ENCODE results near the gene LIMCH1. TPM values are rescaled to one million over a fixed set of nuclear protein-coding genes. Genes with fewer than 3 reads are reported as not detected.

Gene LIMCH1
- polyA plus RNA-seq, 1 donor, result 121 TPM

DNA sequence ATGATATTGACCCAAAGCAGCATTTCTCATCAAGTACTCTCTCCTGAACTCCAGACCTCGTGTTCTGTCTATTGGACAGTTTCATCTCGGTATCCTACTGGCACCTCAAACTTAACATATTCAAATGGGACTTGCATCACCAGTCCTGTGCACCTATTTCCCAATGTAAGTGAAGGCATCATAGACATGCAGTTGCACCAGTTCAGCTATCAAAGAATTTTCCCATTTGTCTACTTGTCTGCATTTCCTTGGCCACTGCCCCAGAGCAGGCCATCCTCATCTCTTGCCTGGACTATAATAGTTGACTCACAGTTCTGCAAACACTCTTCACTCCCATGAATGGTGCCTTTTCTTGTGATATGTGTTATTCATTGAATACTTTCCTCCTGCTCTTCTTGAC is 11.3 kb upstream of the LIMCH1 start:
- no peak for DNase-seq

DNA sequence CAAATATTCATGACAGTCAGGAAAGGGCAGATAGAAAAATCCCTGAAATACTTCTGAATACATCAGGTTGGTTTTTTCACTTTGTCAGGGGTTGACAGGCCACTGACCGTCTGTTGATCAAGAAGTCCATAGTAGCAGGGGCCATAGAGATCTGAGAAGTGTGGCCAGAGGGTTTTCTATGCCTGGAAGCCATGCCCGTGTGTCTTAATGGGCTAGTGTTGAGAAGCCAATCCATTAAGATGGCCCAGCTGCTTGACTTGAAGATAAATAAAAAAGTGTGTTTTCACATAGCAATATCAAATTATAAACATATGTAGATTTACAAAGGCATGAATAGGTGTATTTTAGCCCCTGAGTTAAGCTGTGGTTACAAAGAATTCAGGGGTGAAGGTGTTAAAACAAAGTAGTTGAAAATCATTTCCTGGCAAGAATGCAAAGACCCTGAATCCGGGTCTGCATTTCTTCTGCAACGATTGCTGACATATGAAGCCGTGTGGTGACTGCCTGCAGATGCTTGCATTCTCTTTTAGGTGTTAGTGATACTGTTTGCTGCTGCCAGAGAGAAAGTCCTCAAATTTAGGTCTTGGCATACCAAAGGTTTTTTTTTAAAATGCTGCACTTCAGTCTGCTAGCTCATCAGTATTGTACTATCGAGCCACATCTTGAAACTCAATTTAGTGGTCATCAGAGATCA is 9.3 kb upstream of the LIMCH1 start:
- no peak for DNase-seq

DNA sequence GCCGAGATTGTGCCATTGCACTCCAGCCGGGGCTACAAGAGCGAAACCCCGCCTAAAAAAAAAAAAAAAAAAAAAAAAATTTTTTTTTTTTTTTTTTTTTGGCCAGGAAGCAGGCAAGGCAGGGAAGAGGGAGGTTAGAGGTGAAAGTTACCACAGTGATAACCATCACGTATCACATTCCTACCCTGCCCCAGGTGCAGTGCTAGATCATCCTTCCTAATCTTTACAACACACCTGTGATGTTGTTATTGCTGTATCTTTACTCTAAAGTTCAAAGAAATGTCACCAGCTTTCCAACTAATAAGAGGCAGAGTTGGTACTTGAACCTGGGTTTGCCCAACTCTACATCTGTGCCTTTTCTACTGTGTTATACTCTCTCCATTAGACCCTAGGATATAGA is 7.2 kb upstream of the LIMCH1 start:
- DNase-seq, result no peak

DNA sequence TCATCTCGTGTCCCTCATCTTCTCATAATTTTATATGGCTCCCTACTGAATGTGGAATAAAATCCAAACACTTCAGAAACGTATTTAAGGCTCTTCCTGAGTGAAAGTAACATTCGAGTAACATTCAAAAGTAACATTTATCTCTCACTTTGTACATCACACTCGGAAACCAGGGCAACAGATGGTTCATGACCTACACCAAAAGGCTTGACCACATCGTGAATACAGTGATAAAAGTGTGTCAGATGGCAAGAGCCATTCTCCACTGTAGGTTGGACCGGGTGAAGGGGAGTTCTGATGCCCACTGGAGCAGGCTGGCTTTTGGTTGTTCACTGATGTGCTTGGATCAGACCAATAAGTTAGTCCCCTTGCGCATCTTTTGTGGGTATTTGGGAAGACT is 5.6 kb upstream of the LIMCH1 start:
- no peak for DNase-seq

DNA sequence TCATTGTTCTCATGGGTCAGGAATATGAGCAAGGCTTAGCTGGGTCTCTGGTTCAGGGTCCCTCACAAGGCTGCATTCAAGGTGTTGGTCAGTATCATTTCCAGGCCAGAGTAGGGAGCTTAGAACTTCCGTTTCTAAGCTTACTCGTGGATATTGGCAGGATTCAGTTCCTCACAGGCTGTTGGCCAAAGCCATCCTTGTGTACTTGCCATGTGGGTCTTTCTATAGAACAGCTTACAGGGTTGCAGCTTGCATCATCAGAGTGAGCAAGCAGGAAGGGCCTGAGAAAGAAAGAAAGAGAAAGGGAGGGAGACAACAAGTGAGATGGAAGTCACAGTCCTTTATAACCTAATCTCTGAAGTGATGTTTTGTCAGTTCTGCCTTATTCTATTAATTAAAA is 5.1 kb upstream of the LIMCH1 start:
- DNase-seq, result no peak

DNA sequence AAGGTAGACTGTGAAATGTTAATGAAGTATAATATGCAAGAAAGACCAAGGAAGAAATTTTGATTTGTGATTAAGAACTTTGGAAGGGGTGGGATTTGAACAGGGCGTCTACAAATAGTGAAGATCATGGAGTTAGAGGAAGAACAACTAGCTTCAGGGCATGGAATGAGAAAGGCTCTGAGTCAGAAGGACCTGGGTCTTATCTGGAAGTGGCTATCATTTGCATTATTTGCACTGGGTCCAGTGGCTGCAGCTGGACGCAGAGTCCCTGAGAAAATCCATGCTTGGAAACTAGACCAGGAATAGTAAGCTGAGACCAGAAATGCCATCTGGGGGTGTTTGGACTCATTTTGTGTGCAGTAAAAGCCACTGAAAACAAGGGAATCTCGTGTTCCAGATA is 4.3 kb upstream of the LIMCH1 start:
- DNase-seq, result no peak

DNA sequence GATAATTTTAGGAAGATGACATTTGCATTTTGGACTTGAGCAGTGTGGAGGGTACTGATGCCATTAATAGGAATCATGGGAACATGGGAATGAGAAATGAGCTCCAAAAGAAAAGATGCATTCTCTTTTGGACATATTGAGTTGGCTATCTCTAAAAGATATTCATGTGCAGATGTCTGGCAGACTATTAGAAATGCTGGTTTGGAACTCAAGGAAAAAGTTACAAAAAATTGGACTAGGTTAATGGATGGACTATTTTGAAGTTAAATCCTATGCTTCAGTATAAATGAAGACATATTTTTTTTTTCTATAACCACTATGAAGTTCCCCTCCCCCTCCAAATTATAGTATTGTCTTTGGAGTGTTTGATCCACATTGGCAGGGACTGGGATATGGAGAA is 3.6 kb upstream of the LIMCH1 start:
- DNase-seq, result no peak

DNA sequence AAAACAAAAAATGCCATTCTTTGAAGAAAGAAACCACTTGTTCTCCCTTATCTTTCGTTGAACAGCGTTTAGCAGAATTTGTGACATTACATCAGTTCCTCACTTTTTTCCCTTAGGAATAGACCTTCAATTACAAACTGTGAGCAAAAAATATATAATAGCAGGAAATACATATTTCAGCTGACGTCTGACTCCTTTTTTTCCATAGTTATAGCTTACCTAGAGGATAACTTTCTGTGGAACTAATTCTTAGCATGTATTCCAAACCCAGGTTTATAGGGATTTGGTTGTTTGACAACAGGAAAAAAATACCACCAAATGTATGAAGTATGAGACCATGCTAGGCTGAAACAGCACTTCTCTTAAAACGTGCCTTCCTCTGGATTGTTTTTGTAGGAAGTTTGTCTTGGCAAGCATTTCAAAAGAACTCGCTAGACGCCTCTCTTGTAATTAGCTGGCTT is 2.0 kb upstream of the LIMCH1 start:
- no peak for DNase-seq

DNA sequence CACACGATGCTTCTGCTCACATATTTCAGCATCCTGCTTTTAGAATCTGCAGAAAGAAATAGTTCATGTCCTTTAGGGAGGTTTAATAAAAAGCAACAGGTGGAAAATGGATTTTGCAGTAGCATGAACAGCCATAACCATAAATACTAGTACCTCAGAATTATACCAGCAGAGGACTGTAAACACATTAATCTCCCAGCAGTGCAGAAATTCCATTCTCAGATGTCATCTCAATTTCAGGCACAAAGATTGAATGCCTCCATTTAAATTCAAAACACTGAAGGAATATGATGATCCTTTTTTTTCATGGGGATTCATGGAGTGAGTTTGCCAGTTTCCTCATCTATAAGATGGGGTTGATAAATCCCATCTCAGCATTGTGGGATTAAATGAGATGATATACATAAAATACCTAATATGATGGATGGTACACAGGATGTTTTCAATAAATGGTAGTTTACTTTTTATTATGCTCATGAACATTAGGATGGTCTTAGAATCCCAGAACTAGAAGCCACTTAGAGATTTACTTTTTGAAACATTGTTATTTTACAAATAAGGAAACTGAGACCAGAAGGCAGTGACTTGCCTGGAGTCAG is 566 bp upstream of the LIMCH1 start:
- no peak for DNase-seq

DNA sequence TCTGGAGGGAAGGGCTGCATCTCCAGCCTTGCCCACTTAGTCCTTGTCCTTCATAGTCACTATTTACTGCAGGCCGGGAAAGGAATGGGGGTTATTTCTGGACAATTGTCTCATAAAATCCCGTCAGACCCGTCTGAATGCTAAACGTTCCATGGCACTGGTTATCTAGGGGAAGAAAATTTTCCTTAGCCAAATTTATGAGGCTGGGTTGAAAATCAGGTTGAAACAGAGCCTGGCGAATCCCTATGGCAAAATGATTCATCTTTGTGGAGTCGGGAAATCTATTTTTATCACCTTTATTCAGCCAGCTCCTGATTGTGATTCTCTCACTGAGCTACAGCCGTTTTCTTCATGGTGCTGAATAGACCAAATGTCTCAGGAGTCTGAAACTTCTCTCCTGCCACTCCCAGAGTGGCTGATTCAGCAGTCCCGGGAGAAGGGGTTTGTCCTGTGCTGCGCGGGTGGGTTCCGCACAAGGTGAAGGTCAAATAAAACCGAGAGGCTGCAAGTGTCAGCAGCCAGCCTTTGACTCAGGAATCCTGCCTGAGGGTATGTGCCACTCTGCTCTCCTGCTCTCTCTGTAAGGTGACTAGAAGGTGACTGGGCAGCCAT is 1.0 kb downstream of the LIMCH1 start:
- DNase-seq, result no peak

DNA sequence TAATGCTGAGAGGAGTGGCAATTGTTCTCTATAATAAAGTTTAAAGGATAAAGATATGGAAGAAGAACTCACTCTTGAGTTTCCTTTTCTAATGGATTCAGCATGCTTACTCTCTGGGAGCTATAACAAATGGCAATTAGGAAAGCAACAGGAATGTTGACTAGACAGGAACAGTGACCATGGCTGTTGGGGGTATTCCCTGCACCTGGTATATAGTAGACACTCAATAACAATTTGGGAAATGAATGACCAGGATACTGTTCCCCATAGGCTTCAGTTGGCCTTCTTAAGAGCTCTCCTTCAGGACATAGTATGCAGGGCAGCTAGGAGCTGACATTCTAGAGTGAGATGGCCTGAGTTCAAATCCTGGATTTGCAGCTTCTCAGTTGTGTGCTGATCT is 1.8 kb downstream of the LIMCH1 start:
- DNase-seq, result no peak

DNA sequence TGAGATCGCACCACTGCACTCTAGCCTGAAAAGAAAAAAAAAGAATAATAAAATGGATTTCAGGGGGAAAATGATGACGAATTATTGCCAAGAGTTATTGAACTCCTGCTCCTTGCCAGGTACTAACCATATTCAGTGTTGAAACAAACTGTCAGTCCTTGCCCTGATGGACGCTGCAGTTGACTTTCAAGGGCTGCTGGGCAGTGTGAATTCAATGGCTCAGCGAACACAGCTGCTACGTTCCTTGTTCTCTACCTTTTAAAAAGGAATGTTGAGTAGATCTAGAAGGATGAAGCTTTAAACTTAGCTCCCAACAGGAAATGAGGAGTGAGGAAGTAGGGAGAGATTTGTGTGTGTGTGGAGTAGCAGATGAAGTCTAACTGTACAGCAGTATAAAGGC is 2.7 kb downstream of the LIMCH1 start:
- DNase-seq, result no peak

DNA sequence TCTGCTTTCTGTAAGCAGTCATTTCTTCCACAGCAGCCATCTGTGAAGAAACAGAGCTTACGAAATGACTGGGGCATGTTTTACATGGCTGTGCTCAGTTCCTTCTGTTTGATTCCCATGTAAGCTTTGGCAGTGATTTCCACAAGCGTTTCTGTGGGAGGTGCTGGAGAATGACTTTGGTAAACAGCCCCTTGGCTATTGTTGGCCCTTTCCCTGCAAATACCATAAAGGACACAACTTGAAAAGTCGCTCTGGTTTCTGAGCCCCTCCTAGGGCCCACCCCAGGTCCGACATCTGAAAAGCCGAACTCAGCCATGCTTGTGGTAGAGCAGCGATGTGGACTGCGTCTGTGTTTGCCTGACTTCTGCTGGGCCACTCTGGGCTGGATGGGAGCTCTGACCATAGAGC is 3.7 kb downstream of the LIMCH1 start:
- DNase-seq, result no peak

DNA sequence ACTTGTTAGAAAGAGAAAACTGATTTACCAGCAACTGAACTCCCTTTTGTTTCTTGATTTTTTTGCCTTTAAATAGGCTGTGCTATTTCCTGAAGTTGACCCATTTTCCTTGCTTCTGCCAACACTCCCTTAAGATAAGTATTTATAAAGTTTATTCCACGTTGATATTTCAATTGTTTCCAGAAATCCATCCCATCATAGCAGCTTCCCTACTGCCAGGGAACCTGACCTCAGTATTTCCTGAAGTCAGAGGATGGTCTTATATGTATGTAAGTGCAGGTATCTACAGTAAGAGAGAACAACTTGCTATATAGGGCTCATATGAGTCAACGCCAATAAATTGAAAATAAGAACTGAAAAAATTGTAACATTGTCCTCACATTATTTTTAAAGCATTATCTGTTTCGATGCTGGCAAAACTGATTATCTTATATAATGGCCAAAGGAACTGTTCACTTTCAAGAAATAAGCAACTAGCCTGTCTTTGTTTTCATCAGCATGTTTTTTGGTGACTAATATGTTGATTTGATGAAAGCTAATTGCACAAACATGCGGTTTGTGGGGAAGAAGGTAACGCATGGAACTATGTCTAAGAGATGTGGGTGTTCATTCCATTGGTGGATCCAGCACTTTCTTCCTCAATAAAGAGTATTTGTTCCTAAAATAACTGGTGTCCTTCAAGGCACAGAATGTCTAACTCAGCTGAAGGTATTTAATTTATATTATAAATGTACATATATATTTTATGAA is 4.7 kb downstream of the LIMCH1 start:
- no peak for DNase-seq

DNA sequence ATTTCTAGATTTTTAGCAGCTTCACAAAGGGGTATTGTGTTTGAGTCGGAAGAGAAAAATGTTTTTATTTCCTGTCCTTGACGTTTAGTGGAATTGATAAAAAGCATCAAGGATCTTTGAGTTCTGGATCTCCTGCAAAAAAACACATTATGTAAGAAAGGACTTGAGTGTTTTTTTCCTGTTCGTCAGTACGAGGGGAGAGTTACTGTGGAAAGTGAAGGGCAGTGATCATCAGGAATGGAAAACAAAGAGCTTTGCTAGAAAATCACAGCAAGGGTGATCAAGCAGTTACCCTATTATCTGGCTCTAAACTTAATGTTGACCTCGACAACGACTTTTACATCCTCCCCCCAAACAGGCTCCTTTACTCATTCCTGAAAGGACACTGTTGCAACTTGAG is 7.3 kb downstream of the LIMCH1 start:
- no peak for DNase-seq

DNA sequence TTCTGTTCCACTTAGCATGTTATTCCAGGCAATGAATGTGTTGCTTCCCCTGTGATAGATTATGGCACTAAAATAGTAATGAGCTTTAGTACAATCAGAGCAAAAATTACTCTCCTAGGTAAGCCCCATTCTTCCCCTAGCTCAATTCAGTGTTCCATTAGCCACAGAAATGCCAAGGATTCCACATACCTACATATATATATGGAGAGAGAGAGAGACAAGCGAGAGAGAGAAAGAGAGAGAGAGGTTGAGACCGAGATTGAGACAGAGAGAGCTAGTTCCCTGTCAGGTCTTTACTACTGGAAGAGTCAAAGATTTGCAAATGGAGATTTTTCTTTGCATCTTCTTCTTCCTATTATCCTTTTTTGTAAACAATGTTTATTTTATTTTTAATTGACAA is 8.7 kb downstream of the LIMCH1 start:
- DNase-seq, result no peak

DNA sequence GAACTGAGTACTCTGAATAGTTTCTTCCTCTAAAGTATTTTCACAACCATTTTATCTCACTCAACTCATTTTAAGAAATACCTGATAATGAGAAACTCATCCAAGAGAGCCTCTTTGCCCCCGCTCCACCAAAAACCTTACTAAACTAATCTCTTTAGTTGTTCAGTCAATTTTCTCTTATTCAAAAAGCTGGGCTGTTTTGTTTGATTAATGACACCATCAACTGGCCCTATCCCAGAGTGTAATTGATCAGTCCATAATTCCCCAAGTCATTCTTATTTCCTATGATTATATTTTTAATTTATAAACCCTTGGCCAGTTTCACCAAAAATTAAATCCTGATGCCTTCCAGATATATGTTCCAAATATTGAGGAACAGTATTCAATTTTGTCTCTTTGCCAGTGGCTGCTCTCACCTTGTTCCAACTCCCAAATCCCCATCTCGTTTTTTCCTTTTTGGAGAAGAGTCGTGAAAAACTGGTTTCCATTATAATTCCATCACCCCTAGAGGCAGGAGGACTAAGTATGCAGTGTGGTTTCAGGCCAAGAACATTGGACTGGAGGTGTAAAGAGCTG is 10.4 kb downstream of the LIMCH1 start:
- DNase-seq, result no peak

DNA sequence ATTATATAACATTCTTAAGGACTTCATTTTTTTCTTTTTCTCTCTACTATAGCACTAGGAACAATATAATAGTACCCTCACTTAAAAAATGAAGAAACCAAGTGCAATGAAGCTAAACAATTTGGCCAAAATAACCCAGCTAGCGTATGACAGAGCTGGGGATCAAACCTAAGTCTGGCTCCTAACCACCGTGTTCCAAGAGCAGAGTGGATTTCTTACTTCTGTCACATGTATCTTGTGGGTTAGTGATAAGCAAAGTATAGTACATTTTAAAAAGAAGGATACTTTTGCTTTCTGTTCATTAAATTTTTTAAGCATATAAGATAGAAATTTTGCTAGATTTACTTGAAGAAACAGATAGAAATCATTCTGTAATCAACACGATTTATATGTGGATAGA is 11.5 kb downstream of the LIMCH1 start:
- no peak for DNase-seq

DNA sequence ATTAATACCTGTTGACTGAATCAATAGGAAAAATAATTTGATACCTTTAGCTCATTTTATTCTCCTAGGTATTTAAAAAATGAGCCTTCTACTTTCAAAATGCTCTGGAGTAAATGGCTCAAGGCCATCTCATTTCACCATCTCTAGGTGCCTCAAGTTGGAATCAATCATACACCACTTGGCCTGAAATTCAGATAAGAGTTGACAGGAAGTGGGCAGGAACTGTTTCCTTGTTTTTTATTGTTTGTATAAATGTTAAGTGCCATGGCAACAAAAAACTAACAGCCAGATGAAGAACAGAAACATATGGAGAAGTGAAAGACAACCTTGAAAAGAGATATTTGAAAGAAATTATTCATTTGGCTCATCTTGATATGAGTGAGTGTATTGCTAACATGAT is 12.4 kb downstream of the LIMCH1 start:
- DNase-seq, result no peak

DNA sequence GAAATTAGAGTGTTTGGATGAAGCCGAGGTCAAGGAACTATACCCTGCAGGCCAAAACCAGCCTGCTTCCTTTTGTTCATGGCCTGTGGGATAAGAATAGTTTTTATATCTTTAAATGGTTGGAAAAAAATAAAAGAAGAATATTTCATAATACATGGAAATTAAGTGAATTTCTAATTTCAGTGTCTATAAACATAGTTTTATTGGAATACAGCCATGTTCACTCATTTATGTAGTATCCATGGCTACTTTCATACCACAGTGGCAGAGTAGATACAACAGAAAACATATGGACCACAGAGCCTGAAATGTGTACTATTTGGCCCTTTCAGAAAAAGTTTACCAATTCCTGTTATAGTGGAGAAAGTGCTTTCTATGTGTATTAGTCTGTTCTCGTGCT is 13.6 kb downstream of the LIMCH1 start:
- DNase-seq, result no peak

DNA sequence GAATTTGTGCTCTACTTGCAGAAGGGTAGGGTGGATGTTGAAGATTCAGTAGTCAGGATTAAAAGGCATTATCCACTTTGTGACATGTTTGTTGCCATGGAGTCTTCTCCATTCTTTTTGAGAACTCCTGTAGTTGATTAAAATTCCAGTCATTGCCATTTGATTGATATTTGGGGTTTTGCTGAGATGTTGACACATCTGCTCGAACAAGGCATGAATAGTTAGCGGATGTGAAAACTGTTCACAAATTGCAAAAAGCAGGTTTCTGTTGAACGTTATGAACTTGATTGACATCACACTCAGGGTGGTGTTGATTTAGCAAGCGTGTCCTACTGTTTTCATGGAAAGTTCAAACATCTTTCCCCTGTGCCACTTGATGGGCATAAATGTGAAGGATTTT is 16.9 kb downstream of the LIMCH1 start:
- no peak for DNase-seq

DNA sequence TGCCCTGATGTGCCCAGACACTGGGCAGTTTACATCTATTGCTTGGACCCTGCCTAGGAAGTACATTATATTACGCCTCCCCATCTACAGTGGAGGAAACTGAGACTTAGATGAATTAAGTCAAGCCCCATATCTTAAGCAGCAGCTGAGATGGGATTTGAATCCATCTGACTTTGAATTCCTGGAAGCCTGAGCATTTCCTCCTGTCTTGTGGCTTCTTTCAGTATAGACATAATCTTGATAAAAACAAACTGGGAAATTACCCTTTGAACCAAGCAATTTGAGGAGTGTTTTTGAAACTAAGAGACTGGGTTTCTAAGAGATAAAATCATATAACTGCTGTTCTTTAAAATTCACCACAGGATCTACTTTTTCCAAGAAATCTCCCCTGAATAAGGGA is 18.6 kb downstream of the LIMCH1 start:
- no peak for DNase-seq
